ENCODE results near the gene PAXIP1. TPM values are rescaled to one million over a fixed set of nuclear protein-coding genes. Genes with fewer than 3 reads are reported as not detected.
"Not testable (repeated sequence)": the region's sequence is repeated elsewhere in the genome, so short reads cannot be mapped to it uniquely, and the experiment has no call there.

The PAXIP1 gene
- polyA plus RNA-seq, 4 donors, result 17.4 to 26.3 (median 22.9) TPM

GRCh38 chr7:154946166-154946565, 56.8 kb downstream of the PAXIP1 start:
- no peak for DNase-seq (ENCODE audit: low read depth in 4 of 4, low spot score in 3 of 4)

DNA sequence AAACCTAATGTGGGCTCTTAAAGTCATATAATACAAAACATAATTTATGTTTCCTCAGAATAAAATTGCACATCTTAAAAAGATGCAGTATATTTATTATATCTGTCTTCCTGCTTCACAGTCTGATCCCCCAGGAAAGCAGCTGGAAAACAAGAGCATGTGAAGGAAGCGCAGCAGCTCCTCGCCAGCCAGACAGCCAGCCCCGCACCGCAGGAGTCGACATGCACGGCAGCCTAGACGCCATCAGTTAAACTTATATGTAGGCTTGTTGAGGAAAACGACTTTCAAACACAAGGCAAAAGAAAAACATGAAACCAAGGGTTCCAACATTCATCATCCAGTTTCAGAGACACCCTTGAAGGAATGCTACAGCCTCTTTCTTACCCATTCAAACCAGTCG, 59.0 kb downstream of the PAXIP1 start:
- DNase-seq (ENCODE audit: low read depth in 4 of 4, low spot score in 3 of 4), result no peak

DNA sequence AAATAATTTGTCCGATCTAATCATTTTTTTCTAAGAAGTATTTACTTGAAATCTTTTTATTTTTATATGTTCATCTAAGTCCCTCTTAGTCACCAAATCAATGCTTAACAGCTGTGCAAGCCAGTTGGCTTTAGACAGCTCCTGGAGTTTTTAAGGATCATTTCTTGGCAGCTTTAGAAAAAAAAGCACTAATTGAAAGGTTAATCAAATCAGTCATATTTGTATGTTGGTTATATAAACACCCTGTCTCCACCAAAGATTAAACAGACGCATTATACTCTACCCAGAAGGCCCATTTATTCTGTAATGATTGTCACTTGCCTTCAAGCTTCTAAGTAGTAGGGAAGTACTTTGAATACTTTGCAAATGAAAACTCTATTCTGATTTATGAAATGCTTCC, 60.2 kb downstream of the PAXIP1 start:
- no peak for DNase-seq (ENCODE audit: low read depth in 4 of 4, low spot score in 3 of 4)

DNA sequence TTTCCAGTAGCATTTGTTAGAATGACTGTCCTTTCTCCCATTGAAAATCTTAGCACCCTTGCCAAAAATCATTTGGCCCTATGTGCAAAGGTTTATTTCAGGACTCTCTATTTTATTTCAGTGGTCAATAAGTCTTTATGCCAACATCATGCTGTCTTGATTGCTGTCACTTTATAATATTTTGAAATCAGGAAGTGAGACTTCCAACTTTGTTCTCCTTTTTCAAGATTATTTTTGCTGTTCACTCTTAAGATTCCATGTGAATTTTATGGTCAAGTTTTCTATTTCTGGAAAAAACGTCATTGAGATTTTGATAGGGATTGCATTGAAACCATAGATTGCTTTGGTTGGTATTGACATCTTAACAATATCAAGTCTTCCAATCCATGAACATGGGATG, 65.1 kb downstream of the PAXIP1 start:
- no peak for DNase-seq (ENCODE audit: low read depth in 4 of 4, low spot score in 3 of 4)

GRCh38 chr7:154934353-154934952, 68.5 kb downstream of the PAXIP1 start:
- DNase-seq (ENCODE audit: low read depth in 4 of 4, low spot score in 3 of 4), result not testable (repeated sequence)

DNA sequence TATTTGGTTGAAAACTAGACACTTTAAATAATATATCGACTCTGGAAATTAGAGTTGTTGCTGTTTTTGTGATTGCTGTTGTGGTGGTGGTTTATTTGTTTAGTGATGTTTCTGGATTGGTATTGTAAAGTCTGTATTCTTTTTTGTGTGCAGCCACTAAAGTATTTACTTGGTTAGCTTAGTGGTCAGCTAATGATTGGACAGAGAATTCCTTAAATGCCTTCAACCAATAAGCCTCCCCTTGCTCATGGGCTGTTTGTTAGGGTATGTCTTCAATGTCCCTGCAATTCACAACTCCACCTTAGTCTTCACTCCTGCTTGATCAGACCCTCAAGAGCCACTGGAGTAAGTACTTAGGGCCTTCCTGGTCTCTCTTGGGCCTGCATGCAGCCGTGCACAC, 71.0 kb downstream of the PAXIP1 start:
- no peak for DNase-seq (ENCODE audit: low read depth in 4 of 4, low spot score in 3 of 4)

GRCh38 chr7:154929006-154929726, 73.8 kb downstream of the PAXIP1 start:
- no peak for DNase-seq (ENCODE audit: low read depth in 4 of 4, low spot score in 3 of 4)

GRCh38 chr7:154928136-154929005, 74.6 kb downstream of the PAXIP1 start:
- DNase-seq (ENCODE audit: low read depth in 4 of 4, low spot score in 3 of 4), result peak; percentile 91 to 96 (median 94)

DNA sequence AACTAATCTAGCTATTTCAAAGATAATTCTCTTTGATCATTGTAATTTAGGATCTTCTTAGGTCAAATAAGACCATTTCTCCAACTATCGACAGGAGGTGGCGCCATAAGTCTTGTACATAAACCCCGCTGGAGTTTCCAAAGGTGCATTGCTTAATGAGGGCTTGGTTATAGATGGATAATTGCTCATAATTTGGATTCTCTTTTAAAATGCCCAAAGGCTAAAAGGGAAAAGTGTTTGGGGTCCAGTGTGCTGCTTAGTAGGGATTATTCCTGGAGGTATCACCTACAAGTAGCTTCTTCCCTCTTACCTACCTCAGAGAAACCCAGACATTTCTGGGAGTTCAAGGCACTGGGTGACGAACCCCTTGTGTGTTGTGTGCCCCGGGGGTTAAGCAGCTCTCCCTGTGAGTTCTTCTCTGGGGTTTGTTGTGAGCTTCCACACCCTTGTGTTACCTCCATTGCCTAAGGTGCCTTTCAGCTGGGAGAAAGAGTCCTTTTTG, 75.2 kb downstream of the PAXIP1 start:
- DNase-seq (ENCODE audit: low read depth in 4 of 4, low spot score in 3 of 4), result peak; percentile 65 to 79 (median 70)

DNA sequence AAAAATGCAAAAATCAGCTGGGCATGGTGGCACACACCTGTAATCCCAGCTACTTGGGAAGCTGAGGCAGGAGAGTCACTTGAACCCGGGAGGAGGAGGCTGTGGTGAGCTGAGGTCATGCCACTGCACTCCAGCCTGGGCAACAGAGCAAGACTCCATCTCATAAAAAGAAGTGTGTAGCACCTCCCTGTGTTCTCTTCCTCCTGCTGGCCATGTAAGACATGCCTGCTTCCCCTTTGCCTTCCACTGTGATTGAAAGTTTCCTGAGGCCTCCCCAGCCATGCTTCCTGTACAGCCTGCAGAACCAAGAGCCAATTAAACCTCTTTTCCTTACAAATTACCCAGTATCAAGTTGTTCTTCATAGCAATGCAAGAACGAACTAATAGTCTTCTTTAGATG, 80.5 kb downstream of the PAXIP1 start:
- DNase-seq (ENCODE audit: low read depth in 4 of 4, low spot score in 3 of 4), result not testable (repeated sequence)

DNA sequence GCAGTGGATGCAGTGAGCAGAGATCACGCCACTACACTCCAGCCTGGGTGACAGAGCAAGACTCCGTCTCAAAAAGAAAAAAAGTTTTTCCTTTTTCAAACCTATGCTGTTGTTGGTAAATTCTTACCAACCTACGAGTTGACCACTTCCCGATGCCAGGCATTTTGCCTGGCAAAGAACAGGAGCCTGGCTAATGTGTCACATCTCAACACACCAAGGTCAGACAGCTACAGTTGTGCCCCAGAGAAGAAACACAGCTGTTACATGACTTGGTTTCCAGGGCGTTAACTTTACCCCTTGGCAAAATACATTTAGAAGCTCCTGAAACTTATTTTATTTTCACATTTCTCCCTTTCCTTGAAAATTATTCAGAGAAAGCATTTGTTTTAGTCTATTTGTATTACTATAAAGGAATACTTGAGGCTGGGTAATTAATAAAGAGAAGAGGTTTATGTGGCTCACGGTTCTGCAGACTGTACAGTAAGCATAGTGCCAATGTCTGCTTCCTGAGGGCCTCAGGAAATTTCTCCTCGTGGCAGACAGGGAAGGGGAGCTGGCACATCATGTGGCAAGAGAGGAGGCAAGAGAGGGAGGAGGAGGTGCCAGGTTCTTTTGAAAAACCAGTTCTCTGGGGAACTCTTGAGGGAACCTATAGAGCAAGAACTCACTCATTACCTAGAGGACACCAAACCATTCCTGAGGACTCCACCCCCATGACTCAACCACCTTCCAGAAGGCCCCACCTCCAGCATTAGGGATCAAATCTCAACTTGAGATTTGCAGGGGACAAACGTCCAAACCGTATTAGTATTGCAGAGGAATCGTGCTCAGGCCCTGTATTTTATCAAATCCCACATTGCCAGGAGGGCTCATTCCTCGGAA, 83.3 kb downstream of the PAXIP1 start:
- DNase-seq (ENCODE audit: low read depth in 4 of 4, low spot score in 3 of 4), result no peak

- DNase-seq (ENCODE audit: low read depth in 4 of 4, low spot score in 3 of 4), result no peak
Observed at GRCh38 chr7:154918741-154919140, 84.2 kb downstream of the PAXIP1 start.

DNA sequence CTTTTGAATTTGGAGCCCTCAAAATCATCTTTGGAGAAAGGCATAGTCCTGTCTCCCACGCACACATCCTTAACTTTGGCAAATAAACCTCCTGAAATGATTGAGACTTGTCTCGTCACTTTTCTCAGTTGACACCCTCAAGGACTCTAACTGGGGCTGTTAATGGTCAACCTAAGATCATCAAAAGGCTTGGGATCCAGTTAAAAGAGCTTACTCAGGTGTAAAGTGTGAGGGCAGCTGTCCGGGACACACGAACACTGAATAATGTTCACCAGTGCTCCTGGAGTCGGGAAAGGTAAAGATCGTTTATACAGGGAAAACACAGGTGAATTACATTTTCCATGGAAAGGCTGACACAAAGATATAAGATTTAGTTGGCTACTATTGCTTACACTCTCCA, 84.7 kb downstream of the PAXIP1 start:
- DNase-seq (ENCODE audit: low read depth in 4 of 4, low spot score in 3 of 4), result no peak

DNA sequence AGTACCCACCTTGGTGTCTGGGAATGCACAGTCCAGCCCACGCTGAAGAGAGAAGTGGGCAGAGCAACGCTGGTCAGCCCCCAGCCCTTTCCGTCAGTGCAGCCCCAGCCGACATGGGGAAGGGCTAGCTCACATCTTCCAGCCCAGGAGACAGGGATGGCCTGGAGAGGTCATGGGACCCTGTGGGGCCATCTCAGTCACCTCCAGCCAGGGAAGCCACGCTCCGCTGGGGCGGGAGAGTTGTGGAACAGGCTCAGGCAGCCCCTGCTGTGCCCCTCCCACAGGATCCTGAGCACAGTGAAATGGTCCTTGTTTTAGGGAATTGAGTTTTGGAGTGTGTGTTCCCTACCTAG, 85.1 kb downstream of the PAXIP1 start:
- no peak for DNase-seq (ENCODE audit: low read depth in 4 of 4, low spot score in 3 of 4)

DNA sequence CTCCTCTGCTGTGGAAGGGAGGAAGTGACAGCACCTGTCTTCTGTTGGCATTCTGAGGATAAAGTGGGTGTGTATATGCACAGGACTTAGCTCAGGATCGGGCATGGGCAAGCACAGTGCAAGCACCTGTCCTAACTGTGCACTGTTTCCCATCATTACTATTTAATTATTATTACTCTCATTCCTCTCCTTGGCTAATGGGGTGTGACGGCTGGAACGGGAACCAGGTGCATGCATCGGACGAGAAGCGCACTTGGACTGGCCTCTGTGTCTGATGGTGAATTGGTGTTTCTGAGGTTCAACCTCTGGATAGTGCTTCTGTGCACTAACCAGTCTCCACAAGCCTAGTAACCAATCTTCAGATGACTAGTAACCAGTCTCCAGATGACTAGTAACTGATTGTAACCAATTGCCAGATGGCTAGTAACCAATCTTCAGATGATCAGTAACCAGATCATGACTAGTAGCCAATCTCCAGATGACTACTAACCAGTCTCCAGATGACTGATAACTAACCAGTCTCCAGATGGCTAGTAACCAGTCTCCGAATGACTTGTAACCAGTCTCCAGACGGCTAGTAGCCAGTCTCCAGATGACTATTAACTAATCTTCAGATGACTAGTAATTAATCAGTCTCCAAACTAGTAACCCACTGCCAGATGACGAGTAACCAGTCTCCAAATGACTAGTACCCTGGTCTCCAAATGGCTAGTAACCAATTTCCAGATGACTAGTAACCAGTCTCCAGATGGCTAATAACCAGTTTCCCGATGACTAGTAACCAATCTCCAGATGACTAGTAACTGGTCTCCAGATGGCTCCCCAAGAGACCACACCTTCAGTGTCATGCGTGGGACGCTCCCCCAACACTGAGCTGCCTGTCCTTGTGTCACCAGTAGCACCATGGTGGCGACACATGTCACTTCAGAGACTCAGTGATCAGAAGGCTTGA, 85.8 kb downstream of the PAXIP1 start:
- no peak for DNase-seq (ENCODE audit: low read depth in 4 of 4, low spot score in 3 of 4)

GRCh38 chr7:154916381-154916780, 86.5 kb downstream of the PAXIP1 start:
- no peak for DNase-seq (ENCODE audit: low read depth in 4 of 4, low spot score in 3 of 4)

- no peak for DNase-seq (ENCODE audit: low read depth in 4 of 4, low spot score in 3 of 4)
Observed at GRCh38 chr7:154915600-154915999, 87.3 kb downstream of the PAXIP1 start.

DNA sequence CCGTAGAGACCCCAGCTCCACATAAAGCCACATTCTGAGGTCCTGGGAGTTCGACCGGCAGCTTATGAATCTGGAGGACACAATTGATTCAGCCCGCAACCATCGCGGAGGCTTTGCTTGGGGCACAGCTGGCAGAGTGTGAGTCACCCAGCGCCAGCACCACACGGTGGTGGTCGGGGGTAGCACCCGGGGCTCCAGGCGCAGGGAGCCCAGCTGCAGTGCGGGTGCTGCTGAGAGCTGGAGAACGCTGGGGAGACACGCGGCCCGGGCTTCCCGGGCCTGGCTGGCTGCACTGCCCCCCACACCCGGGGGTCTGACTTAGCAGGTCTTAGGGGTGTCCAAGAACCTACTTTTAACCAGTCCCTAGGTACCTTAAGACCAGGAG, 87.9 kb downstream of the PAXIP1 start:
- no peak for DNase-seq (ENCODE audit: low read depth in 4 of 4, low spot score in 3 of 4)

GRCh38 chr7:154914308-154914995, 88.5 kb downstream of the PAXIP1 start:
- DNase-seq (ENCODE audit: low read depth in 4 of 4, low spot score in 3 of 4), result no peak

Measured in left renal pelvis (tissue), 4 donors.